HepG2 (cell line): ENCODE results near the gene ITGB3. TPM values are rescaled to one million over a fixed set of nuclear protein-coding genes. Genes with fewer than 3 reads are reported as not detected.

ENCODE experiments used
- EZH2 ChIP-seq: conservative IDR thresholded peaks from 2 replicates; pipeline ENCODE4 v1.6.1; 2012; ENCODE audit warnings: mild to moderate bottlenecking, low read depth, low read length, moderate library complexity
- NCOA2 ChIP-seq: sonication (generic); formaldehyde crosslinking; IDR thresholded peaks from 2 replicates; pipeline ENCODE4 v1.8.0; 2022; ENCODE audit warnings: inconsistent platforms
- SP5 ChIP-seq: IDR thresholded peaks from 2 replicates; pipeline ENCODE4 v1.6.1; 2016; ENCODE audit warnings: low read depth, borderline replicate concordance
- ZKSCAN1 ChIP-seq: fragments of 150-350 bp; IDR thresholded peaks from 2 replicates; pipeline ENCODE4 v1.6.1; 2014; ENCODE audit warnings: low read length
- ZSCAN12 ChIP-seq: sonication (generic); formaldehyde crosslinking; IDR thresholded peaks from 2 replicates; pipeline ENCODE4 v1.9.0; 2021; ENCODE audit warnings: mild to moderate bottlenecking, missing genetic modification reagents
- polyA plus RNA-seq, 8 experiments: library from polyadenylated mRNA; depleted of rRNA in 3 of 8; stranded (reverse) in 7 of 8; unstranded in 1 of 8; fragments of >200 nt; fragmentation: Illumina TruSeq in 4 of 8; extraction: Trizol in 4 of 8; gene quantifications; 2 replicates each; pipeline versions ENCODE4 v1.2.1 to v1.2.3, GENCODE V29; 2011 to 2016; ENCODE audit warnings: low read depth in 4 of 8, missing spikeins in 1 of 8, mixed read lengths in 1 of 8; ENCODE audit not compliant: insufficient read depth in 1 of 8
- total RNA-seq, 5 experiments: library from RNA; depleted of rRNA; stranded (reverse); fragments of >200 nt; fragmentation: Illumina TruSeq; extraction: Trizol; gene quantifications; 2 replicates each; pipeline ENCODE4 v1.2.3, GENCODE V29; 2016; ENCODE audit warnings: low read depth in 1 of 5
- TF ChIP-seq, protein P1 (sequence below): IDR thresholded peaks from 2 replicates; pipeline ENCODE4 v1.6.1; 2012; ENCODE audit warnings: low read depth, low read length, improper control_type of control experiment
- TF ChIP-seq, protein P2 (sequence below): sonication (generic); formaldehyde crosslinking; conservative IDR thresholded peaks from 2 replicates; pipeline ENCODE4 v1.4.0; 2020; ENCODE audit warnings: missing genetic modification reagents
- TF ChIP-seq, protein P3 (sequence below): sonication (generic); formaldehyde crosslinking; IDR thresholded peaks from 2 replicates; pipeline ENCODE4 v1.8.0; 2022; ENCODE audit warnings: missing genetic modification reagents, mild to moderate bottlenecking, inconsistent platforms, borderline replicate concordance
- TF ChIP-seq, protein P4 (sequence below): sonication (generic); formaldehyde crosslinking; IDR thresholded peaks from 2 replicates; pipeline ENCODE4 v1.5.1; 2020; ENCODE audit warnings: missing genetic modification reagents, mild to moderate bottlenecking, borderline replicate concordance
- TF ChIP-seq, protein P5 (sequence below): sonication (generic); formaldehyde crosslinking; conservative IDR thresholded peaks from 2 replicates; pipeline ENCODE4 v1.4.0; 2020; ENCODE audit warnings: missing genetic modification reagents
- TF ChIP-seq, protein P6 (sequence below): sonication (generic); formaldehyde crosslinking; IDR thresholded peaks from 2 replicates; pipeline ENCODE4 v1.8.0; 2022; ENCODE audit warnings: missing genetic modification reagents, mild to moderate bottlenecking, borderline replicate concordance
- TF ChIP-seq, protein P7 (sequence below): IDR thresholded peaks from 2 replicates; pipeline ENCODE4 v1.6.1; 2018; ENCODE audit warnings: missing genetic modification reagents

The ITGB3 gene
- total and polyA plus RNA-seq, 2 of the 13 experiments (the other 11 are each of a cell fraction or from before 2014, with no cell fraction given) = 0.09 to 0.31 TPM

DNA sequence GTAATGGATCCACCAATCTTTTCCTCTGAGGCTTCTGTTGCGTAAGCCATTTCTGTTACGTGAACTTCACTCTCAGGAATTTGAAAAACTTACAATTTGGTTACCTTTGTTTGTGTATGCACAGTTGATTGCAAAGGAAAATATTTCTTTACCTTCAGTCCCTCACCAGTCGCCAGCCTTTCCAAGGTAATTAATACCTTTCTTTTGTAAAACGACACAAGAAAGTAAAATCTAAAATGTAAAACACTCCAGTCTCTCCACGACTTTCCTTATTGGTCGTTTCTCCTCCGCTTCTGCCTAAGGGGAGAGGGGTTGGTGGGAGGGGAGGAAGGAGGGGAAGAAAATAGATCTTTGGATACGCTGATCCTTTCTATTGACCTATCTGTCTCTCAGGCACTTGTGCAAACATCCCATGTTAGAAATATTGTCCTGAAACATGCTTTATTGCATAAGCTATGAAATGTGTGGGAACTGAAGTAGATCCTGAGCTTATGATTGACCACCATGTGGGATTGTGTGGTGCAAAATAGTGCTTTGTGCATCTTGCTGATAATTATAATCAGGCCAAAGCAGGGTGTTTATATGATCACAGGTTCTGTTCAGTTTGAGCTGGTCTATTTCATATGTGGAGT lies 37.7 kb downstream of the ITGB3 start (continued):
- TF ChIP-seq, protein P1, sequence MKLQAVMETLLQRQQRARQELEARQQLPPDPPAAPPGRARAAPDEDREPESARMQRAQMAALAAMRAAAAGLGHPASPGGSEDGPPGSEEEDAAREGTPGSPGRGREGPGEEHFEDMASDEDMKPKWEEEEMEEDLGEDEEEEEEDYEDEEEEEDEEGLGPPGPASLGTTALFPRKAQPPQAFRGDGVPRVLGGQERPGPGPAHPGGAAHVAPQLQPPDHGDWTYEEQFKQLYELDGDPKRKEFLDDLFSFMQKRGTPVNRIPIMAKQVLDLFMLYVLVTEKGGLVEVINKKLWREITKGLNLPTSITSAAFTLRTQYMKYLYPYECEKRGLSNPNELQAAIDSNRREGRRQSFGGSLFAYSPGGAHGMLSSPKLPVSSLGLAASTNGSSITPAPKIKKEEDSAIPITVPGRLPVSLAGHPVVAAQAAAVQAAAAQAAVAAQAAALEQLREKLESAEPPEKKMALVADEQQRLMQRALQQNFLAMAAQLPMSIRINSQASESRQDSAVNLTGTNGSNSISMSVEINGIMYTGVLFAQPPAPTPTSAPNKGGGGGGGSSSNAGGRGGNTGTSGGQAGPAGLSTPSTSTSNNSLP = 0 out of 2 replicates have a peak, but pooled peaks have one; percentile 59
- TF ChIP-seq, protein P2, sequence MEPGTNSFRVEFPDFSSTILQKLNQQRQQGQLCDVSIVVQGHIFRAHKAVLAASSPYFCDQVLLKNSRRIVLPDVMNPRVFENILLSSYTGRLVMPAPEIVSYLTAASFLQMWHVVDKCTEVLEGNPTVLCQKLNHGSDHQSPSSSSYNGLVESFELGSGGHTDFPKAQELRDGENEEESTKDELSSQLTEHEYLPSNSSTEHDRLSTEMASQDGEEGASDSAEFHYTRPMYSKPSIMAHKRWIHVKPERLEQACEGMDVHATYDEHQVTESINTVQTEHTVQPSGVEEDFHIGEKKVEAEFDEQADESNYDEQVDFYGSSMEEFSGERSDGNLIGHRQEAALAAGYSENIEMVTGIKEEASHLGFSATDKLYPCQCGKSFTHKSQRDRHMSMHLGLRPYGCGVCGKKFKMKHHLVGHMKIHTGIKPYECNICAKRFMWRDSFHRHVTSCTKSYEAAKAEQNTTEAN (CRISPR knock-in tag) = no peak
- TF ChIP-seq EZH2 (no peak), ZSCAN12 (CRISPR knock-in tag) (no peak), SP5 (CRISPR knock-in tag) (peak; percentile 93), NCOA2 (CRISPR knock-in tag) (peak; percentile 62; the same call in 1 of the 2 replicates), ZKSCAN1 (no peak)
- TF ChIP-seq, protein P3, sequence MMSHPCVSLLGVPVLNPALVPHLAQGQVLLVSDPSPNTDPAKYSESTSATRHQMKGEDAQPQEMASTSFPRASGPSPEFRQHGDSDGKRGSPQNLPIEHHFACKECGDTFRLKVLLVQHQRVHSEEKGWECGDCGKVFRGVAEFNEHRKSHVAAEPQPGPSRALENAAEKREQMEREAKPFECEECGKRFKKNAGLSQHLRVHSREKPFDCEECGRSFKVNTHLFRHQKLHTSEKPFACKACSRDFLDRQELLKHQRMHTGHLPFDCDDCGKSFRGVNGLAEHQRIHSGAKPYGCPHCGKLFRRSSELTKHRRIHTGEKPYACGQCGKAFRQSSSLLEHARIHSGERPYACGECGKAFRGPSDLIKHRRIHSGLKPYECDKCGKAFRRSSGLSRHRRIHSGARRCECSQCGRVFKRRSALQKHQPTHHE (CRISPR knock-in tag) = no peak
- TF ChIP-seq, protein P4, sequence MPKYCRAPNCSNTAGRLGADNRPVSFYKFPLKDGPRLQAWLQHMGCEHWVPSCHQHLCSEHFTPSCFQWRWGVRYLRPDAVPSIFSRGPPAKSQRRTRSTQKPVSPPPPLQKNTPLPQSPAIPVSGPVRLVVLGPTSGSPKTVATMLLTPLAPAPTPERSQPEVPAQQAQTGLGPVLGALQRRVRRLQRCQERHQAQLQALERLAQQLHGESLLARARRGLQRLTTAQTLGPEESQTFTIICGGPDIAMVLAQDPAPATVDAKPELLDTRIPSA = no peak
- TF ChIP-seq, protein P5, sequence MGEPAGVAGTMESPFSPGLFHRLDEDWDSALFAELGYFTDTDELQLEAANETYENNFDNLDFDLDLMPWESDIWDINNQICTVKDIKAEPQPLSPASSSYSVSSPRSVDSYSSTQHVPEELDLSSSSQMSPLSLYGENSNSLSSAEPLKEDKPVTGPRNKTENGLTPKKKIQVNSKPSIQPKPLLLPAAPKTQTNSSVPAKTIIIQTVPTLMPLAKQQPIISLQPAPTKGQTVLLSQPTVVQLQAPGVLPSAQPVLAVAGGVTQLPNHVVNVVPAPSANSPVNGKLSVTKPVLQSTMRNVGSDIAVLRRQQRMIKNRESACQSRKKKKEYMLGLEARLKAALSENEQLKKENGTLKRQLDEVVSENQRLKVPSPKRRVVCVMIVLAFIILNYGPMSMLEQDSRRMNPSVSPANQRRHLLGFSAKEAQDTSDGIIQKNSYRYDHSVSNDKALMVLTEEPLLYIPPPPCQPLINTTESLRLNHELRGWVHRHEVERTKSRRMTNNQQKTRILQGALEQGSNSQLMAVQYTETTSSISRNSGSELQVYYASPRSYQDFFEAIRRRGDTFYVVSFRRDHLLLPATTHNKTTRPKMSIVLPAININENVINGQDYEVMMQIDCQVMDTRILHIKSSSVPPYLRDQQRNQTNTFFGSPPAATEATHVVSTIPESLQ (CRISPR knock-in tag) = no peak
- TF ChIP-seq, protein P6, sequence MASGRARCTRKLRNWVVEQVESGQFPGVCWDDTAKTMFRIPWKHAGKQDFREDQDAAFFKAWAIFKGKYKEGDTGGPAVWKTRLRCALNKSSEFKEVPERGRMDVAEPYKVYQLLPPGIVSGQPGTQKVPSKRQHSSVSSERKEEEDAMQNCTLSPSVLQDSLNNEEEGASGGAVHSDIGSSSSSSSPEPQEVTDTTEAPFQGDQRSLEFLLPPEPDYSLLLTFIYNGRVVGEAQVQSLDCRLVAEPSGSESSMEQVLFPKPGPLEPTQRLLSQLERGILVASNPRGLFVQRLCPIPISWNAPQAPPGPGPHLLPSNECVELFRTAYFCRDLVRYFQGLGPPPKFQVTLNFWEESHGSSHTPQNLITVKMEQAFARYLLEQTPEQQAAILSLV = no peak
- TF ChIP-seq, protein P7, sequence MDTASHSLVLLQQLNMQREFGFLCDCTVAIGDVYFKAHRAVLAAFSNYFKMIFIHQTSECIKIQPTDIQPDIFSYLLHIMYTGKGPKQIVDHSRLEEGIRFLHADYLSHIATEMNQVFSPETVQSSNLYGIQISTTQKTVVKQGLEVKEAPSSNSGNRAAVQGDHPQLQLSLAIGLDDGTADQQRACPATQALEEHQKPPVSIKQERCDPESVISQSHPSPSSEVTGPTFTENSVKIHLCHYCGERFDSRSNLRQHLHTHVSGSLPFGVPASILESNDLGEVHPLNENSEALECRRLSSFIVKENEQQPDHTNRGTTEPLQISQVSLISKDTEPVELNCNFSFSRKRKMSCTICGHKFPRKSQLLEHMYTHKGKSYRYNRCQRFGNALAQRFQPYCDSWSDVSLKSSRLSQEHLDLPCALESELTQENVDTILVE (CRISPR knock-in tag) = peak; percentile 61
